Mesendoderm (in vitro differentiated cells): ENCODE measurements around the gene KRT86.
"Not testable (repeated sequence)": the region's sequence is repeated elsewhere in the genome, so short reads cannot be mapped to it uniquely, and the experiment has no call there.

ENCODE experiments used
- DNase-seq: peaks from one replicate; pipeline ENCODE4 v3.0.0; 2013
- H2AK5ac ChIP-seq: 2 replicates; pipeline ENCODE4 v1.6.1; 2013; ENCODE audit warnings: low read length, inconsistent platforms
- H2BK120ac ChIP-seq: 2 replicates; pipeline ENCODE4 v1.6.1; 2013; ENCODE audit warnings: low read depth, mild to moderate bottlenecking, low read length, moderate library complexity, mixed read lengths
- H2BK15ac ChIP-seq: replicated peaks from 2 replicates; pipeline ENCODE4 v1.6.1; 2013; ENCODE audit warnings: low read depth, mild to moderate bottlenecking, moderate library complexity
- H2BK5ac ChIP-seq: 2 replicates; pipeline ENCODE4 v1.6.1; 2013; ENCODE audit warnings: low read length, inconsistent platforms
- H3K18ac ChIP-seq: 2 replicates; pipeline ENCODE4 v1.6.1; 2013; ENCODE audit warnings: mild to moderate bottlenecking, low read length, mixed read lengths
- H3K23ac ChIP-seq: one replicate; pipeline ENCODE4 v1.6.1; 2013; ENCODE audit warnings: low read length
- H3K27ac ChIP-seq: 2 replicates; pipeline ENCODE4 v1.5.1; 2013; ENCODE audit warnings: low read depth, mild to moderate bottlenecking, inconsistent platforms, low read length, moderate library complexity
- H3K27me3 ChIP-seq: 2 replicates; pipeline ENCODE4 v1.6.1; 2013; ENCODE audit warnings: low read length, control low read depth, mild to moderate bottlenecking, inconsistent platforms; ENCODE audit not compliant: insufficient read depth, poor library complexity
- H3K36me3 ChIP-seq: 2 replicates; pipeline ENCODE4 v1.6.1; 2013; ENCODE audit warnings: low read length, inconsistent platforms; ENCODE audit not compliant: control insufficient read depth, insufficient read depth
- H3K4ac ChIP-seq: one replicate; pipeline ENCODE4 v1.6.1; 2013; ENCODE audit warnings: low read depth, mild to moderate bottlenecking, low read length, moderate library complexity
- H3K4me1 ChIP-seq: 2 replicates; pipeline ENCODE4 v1.6.1; 2013; ENCODE audit warnings: low read depth, low read length, inconsistent platforms; ENCODE audit not compliant: control insufficient read depth
- H3K4me2 ChIP-seq: 2 replicates; pipeline ENCODE4 v1.6.1; 2013; ENCODE audit warnings: low read length
- H3K4me3 ChIP-seq: 2 replicates; pipeline ENCODE4 v1.5.1; 2013; ENCODE audit warnings: mild to moderate bottlenecking, low read length
- H3K56ac ChIP-seq: one replicate; pipeline ENCODE4 v1.6.1; 2013; ENCODE audit warnings: low read length
- H3K79me1 ChIP-seq: 2 replicates; pipeline ENCODE4 v1.6.1; 2013; ENCODE audit warnings: low read length, inconsistent platforms
- H3K79me2 ChIP-seq: 2 replicates; pipeline ENCODE4 v1.6.1; 2013; ENCODE audit warnings: mild to moderate bottlenecking, low read length; ENCODE audit not compliant: control insufficient read depth, insufficient read depth
- H3K9ac ChIP-seq: 2 replicates; pipeline ENCODE4 v1.6.1; 2013; ENCODE audit warnings: low read length, inconsistent platforms
- H4K5ac ChIP-seq: one replicate; pipeline ENCODE4 v1.6.1; 2013; ENCODE audit warnings: low read length
- H4K8ac ChIP-seq: one replicate; pipeline ENCODE4 v1.6.1; 2013; ENCODE audit warnings: low read depth, mild to moderate bottlenecking, control low read depth, low read length, moderate library complexity
- WGBS: extraction: QIAGEN DNeasy Blood & Tissue Kit; methylation state at CpG from one replicate; pipeline ENCODE4 v1.1.7; 2013; ENCODE audit warnings: low lambda C conversion rate, missing lambda C conversion rate; ENCODE audit not compliant: insufficient coverage; ENCODE audit errors: extremely low coverage; 5-methylcytosine and 5-hydroxymethylcytosine counted together

The KRT86 gene

DNA sequence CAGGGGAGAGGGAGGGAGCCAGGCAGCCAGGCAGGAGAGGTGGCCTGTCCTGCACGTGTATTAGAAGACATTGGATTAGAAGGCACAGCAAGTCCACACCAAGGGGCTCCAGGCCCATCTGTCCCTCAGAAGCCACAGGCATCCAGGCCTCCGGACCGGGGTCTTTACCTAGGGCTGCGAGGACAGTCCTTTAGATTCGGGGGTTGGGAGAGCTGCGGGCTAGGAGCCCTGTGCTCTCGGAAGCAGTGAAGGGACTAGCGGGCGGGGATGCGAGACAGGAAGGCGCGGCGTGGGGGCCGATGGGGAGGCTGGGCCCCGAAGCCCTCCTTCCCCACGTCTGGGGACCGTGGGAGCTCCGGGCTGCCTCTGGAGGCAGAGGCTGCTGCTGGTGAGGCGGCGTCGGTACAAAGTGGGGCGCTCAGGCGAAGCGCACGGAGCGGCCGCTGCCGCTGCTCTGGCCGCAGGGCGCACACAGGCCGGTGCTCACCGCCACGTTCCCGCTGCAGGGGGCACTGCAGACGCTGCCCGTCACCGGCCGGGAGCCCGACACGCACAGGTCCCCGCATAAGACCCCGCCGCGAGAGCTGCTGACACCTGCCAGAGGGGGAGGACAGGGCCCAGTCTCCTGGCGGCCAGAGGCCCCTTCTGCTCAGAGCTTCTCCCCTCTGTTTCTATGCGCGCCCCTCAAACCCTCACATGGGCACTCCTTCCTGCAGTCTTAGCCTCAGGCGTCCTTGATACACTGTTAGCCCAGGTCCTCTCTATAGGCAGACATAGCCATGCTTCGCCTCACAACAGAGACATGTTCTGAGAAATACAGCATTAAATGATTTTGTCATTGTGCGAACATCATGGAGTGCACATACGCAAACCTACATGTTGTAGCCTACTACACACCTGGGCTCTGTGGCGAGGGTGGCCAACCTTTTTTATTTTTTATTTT lies 24.1 kb upstream of the KRT86 start:
- Histone ChIP-seq H4K8ac (no peak overlapping the region), H3K4me1 (no peaks in the 10 kb centered on the region), H3K79me2 (no peaks in the 10 kb centered on the region), H2BK15ac (no peak overlapping the region), H3K23ac (no peak overlapping the region), H3K56ac (peak overlapping the region; percentile 37), H2BK120ac (no peak overlapping the region), H3K36me3 (no peaks in the 10 kb centered on the region), H3K4ac (no peak overlapping the region), H3K9ac (peak overlapping the region; percentile 36), H2BK5ac (no peak overlapping the region), H4K5ac (no peak overlapping the region), H2AK5ac (no peak overlapping the region), H3K4me3 (no peak overlapping the region), H3K27ac (no peak overlapping the region), H3K18ac (no peak overlapping the region), H3K27me3 (peaks cover 9% of the 10 kb centered on the region), H3K4me2 (peak overlapping the region; percentile 14), H3K79me1 (no peaks in the 10 kb centered on the region)
- DNase-seq: no peak
- no CpG with 5 or more reads among the region's 52 CpGs for WGBS

DNA sequence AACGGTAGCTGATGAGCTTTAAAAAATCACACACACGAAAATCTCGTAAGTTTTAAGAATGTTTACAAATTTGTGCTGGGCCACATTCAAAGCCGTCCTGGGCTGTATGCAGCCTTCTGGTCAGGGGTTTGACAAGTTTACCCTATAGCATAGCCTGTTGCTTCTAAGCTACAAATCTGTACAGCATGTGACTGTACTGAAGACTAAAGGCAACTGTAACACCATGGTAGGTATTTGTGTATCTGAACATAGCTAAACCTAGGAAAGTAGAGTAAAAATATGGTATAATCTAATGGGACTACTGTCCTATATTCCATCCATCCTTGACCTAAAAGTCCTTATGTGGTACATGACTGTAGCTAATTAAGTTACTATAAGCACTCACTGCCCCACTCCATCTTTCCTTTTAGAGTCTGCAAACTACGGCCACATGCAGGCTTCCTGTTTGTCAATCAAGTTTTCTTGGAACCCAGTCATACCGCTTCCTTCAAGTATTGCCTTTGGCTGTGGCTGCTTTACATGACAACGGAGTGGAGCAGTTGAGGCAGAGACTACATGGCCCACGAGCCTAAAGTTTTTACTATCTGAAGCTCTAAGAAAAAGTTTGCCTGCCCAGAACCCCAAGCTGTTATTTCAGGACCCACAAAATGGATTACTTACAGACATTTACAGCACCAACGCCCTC lies 22.9 kb upstream of the KRT86 start:
- Histone ChIP-seq H2BK120ac (no peak overlapping the region), H3K27ac (no peak overlapping the region), H3K36me3 (no peaks in the 10 kb centered on the region), H3K9ac (no peak overlapping the region), H3K79me2 (no peaks in the 10 kb centered on the region), H2BK5ac (no peak overlapping the region), H4K5ac (no peak overlapping the region), H2BK15ac (no peak overlapping the region), H3K4ac (no peak overlapping the region), H3K4me2 (no peak overlapping the region), H3K79me1 (no peaks in the 10 kb centered on the region), H2AK5ac (no peak overlapping the region), H3K4me1 (no peaks in the 10 kb centered on the region), H4K8ac (no peak overlapping the region), H3K56ac (no peak overlapping the region), H3K18ac (no peak overlapping the region), H3K4me3 (no peak overlapping the region), H3K27me3 (peaks cover 9% of the 10 kb centered on the region), H3K23ac (no peak overlapping the region)
- no peak for DNase-seq
- WGBS: no CpG with 5 or more reads among the region's 9 CpGs

DNA sequence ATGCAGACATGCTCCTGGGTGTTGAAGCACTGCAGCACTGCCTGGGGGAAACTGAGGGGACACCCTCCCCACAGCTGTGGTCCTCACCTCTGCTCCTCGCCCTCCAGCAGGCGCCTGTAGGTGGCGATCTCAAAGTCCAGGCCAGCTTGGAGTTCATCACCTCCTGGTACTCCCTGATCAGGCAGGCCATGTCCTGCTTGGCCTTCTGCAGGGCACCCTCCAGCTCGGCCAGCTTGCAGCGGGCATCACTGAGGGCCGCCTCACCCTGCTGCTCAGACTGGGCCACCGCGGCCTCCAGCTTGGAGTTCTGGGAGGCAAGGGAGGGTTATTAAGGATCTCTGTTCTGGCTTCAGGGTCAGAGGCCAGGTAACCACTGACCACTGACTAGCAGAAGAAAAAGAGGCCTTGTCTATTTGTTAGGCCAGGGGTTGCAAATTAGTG lies 22.2 kb upstream of the KRT86 start:
- H2AK5ac ChIP-seq, H3K27ac ChIP-seq, H3K4me1 ChIP-seq, H3K4ac ChIP-seq, H3K9ac ChIP-seq, H3K4me2 ChIP-seq, H3K4me3 ChIP-seq, H3K79me1 ChIP-seq, H2BK5ac ChIP-seq, H3K36me3 ChIP-seq, H3K23ac ChIP-seq, H2BK15ac ChIP-seq, H3K79me2 ChIP-seq, H4K5ac ChIP-seq, H3K56ac ChIP-seq, H3K18ac ChIP-seq, H4K8ac ChIP-seq, H2BK120ac ChIP-seq: not testable (repeated sequence)
- WGBS: no CpG with 5 or more reads among the region's 8 CpGs
- peak; percentile 33 for DNase-seq
- peaks cover 10% of the 10 kb centered on the region for H3K27me3 ChIP-seq

DNA sequence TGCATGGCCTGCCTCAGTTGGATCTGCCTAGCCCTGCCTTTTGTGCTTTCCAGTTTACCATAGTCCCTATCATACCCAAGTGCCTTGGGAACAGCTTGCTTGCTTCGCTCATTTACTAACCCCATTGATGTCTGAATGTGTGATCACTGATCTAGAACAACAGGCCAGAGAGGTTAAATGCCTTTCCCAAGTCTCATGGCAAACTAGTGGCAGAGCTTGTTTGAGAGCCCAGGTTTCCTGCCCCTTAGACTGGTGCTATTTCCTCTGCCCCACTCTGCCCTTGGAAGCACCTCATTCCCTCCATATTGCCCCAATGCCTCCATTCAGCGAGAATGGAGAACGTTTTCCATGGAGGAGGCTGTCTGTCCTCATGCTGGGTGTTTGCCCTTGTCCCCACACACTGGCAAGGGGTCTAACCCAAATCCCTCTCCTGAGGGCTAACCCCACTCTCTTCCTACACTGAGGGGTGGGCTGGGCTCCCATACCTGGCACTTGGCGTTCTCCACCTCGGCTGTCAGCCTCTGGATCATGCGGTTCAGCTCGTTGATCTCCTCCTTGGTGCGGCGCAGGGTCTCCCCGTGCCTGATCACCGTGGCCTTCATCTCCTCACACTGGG lies 21.6 kb upstream of the KRT86 start:
- Histone ChIP-seq H3K18ac (no peak overlapping the region), H2AK5ac (no peak overlapping the region), H4K5ac (no peak overlapping the region), H3K79me1 (no peaks in the 10 kb centered on the region), H3K27ac (no peak overlapping the region), H3K4me3 (no peak overlapping the region), H2BK120ac (no peak overlapping the region), H3K23ac (no peak overlapping the region), H2BK5ac (no peak overlapping the region), H3K9ac (no peak overlapping the region), H2BK15ac (no peak overlapping the region), H3K79me2 (no peaks in the 10 kb centered on the region), H3K36me3 (no peaks in the 10 kb centered on the region), H4K8ac (no peak overlapping the region), H3K4me2 (no peak overlapping the region), H3K27me3 (peaks cover 13% of the 10 kb centered on the region), H3K4ac (no peak overlapping the region), H3K56ac (no peak overlapping the region), H3K4me1 (no peaks in the 10 kb centered on the region)
- no peak for DNase-seq
- no CpG with 5 or more reads among the region's 11 CpGs for WGBS

DNA sequence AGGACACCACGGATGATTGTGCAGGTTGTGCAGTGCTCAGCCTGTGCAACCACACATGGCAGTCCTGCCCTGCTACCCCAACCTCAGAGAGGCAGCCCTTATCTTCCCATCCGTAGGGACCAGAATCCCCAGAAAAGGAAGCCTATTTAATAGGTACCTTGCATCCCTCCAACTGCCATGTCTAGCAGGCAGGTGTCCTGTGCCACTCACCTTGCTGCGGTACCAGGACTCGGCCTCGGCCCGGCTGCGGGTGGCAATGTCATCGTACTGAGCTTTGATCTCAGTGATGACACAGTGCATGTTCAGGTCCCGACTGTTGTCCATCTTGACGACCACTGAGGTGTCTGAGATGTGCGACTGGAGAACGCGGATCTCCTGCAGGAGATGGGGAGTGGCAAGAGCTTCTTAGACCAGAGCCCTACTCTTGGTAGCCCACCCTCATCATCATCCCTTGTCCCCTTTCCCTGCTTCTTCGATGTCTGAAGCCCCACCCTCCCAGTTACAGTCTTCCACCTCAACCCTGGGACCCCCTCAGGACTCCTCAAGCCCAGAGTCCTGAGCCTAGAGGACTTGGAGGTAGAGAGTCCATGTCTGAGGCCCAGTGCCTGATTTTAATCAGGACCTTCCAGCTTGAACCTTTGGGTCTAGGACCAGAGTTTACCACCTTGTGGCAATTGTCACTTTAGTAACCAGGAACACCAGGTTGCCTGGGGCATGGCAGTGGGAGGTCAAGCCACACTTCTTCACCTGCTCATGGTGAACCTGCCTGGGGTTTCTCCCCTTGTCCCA lies 20.9 kb upstream of the KRT86 start:
- no peak overlapping the region for H3K27ac ChIP-seq
- no peak overlapping the region for H2AK5ac ChIP-seq
- H3K9ac ChIP-seq: no peak overlapping the region
- H3K4ac ChIP-seq: no peak overlapping the region
- H3K56ac ChIP-seq: no peak overlapping the region
- H3K4me3 ChIP-seq: no peak overlapping the region
- H3K18ac ChIP-seq: no peak overlapping the region
- no peak overlapping the region for H2BK120ac ChIP-seq
- H3K27me3 ChIP-seq: peaks cover 13% of the 10 kb centered on the region
- H4K8ac ChIP-seq: no peak overlapping the region
- H3K4me2 ChIP-seq: no peak overlapping the region
- no peaks in the 10 kb centered on the region for H3K4me1 ChIP-seq
- DNase-seq: no peak
- no CpG with 5 or more reads among the region's 14 CpGs for WGBS
- no peak overlapping the region for H2BK15ac ChIP-seq
- H4K5ac ChIP-seq: no peak overlapping the region
- no peaks in the 10 kb centered on the region for H3K79me2 ChIP-seq
- no peaks in the 10 kb centered on the region for H3K79me1 ChIP-seq
- H2BK5ac ChIP-seq: no peak overlapping the region
- H3K23ac ChIP-seq: no peak overlapping the region
- H3K36me3 ChIP-seq: no peaks in the 10 kb centered on the region
